Measurements from ENCODE around the gene ARHGAP23. TPM values are rescaled to one million over a fixed set of nuclear protein-coding genes. Genes with fewer than 3 reads are reported as not detected.

Gene ARHGAP23
- total RNA-seq, 1 experiment from 2014 or later = 97.9 TPM

GRCh38 chr17:38456031-38456815 lies 28.0 kb downstream of the ARHGAP23 start:
- Histone ChIP-seq H4K5ac (ENCODE audit: insufficient read length, low read depth, low read length) (no peak overlapping the region), H3T11ph (ENCODE audit: low read length) (no peak overlapping the region), H2BK12ac (ENCODE audit: insufficient read length, low read depth, low read length) (no peak overlapping the region), H3K4me1 (ENCODE audit: insufficient read depth, low read length) (peaks cover 24% of the 10 kb centered on the region; the same call in 1 of the 2 replicates), H3K18ac (ENCODE audit: insufficient read length, low read depth, low read length) (no peak overlapping the region), H2BK15ac (ENCODE audit: low read depth, low read length) (0 out of 2 replicates have a peak overlapping the region, but pooled peaks have one; percentile 26), H2BK5ac (ENCODE audit: insufficient read length, low read length) (no peak overlapping the region), H3K79me2 (ENCODE audit: insufficient read depth, low read length) (peaks cover 26% of the 10 kb centered on the region; the same call in 1 of the 2 replicates), H3K4ac (ENCODE audit: low read depth, low read length) (no peak overlapping the region), H2AK5ac (ENCODE audit: insufficient read length, low read length) (no peak overlapping the region), H3K56ac (ENCODE audit: insufficient read length, low read depth, low read length) (no peak overlapping the region), H3K79me1 (ENCODE audit: insufficient read depth, low read depth, low read length, poor library complexity, severe bottlenecking) (peaks cover 2% of the 10 kb centered on the region), H4K8ac (replicated peaks; ENCODE audit: insufficient read length, low read depth, low read length) (no peak overlapping the region), H2AFZ (ENCODE audit: low read length) (no peak overlapping the region), H3K4me2 (ENCODE audit: insufficient read depth, insufficient read length, low read length) (no peak overlapping the region), H2BK120ac (ENCODE audit: low read depth, low read length, poor library complexity, severe bottlenecking) (no peak overlapping the region), H3K9ac (ENCODE audit: extremely low read depth, insufficient read length, low read length) (no peak overlapping the region), H2BK20ac (ENCODE audit: low read depth, low read length, poor library complexity, severe bottlenecking) (no peak overlapping the region), H4K20me1 (ENCODE audit: control insufficient read depth, insufficient read depth, insufficient read length) (peaks cover 10% of the 10 kb centered on the region), H4K91ac (ENCODE audit: insufficient read length, low read depth, low read length) (no peak overlapping the region), H3K23ac (ENCODE audit: insufficient read length, low read depth, low read length) (no peak overlapping the region), H3K23me2 (ENCODE audit: insufficient read length, low read depth, low read length, poor library complexity, severe bottlenecking) (peaks cover 16% of the 10 kb centered on the region), H3K27me3 (ENCODE audit: insufficient read depth, low read length) (no peaks in the 10 kb centered on the region), H3K14ac (ENCODE audit: insufficient read depth, low read length) (peak overlapping the region; percentile 44; the same call in 1 of the 2 replicates), H3K27ac (ENCODE audit: insufficient read length, low read depth, low read length) (no peak overlapping the region), H3K9me3 (ENCODE audit: control insufficient read depth, low read depth, low read length) (no peaks in the 10 kb centered on the region)
- peaks cover 6 to 33% (median 11%) of the 10 kb centered on the region in 3 experiments for H3K36me3 Mint-ChIP-seq (ENCODE audit: insufficient read depth in 1 of 3, low read depth in 3 of 3)
- peak overlapping the region; percentile 33 to 85 (median 80); a peak in 5 of 7 replicates for H3K27ac Mint-ChIP-seq
- peak overlapping the region; percentile 14 to 42; a peak in 2 of 5 replicates for H3K4me3 Mint-ChIP-seq
- WGBS (ENCODE audit: extremely low coverage, insufficient read length, low lambda C conversion rate) = no CpG with 5 or more reads among the region's 9 CpGs
- TF ChIP-seq, protein P1, sequence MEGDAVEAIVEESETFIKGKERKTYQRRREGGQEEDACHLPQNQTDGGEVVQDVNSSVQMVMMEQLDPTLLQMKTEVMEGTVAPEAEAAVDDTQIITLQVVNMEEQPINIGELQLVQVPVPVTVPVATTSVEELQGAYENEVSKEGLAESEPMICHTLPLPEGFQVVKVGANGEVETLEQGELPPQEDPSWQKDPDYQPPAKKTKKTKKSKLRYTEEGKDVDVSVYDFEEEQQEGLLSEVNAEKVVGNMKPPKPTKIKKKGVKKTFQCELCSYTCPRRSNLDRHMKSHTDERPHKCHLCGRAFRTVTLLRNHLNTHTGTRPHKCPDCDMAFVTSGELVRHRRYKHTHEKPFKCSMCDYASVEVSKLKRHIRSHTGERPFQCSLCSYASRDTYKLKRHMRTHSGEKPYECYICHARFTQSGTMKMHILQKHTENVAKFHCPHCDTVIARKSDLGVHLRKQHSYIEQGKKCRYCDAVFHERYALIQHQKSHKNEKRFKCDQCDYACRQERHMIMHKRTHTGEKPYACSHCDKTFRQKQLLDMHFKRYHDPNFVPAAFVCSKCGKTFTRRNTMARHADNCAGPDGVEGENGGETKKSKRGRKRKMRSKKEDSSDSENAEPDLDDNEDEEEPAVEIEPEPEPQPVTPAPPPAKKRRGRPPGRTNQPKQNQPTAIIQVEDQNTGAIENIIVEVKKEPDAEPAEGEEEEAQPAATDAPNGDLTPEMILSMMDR (conservative IDR thresholded peaks at IDR 0.05) = peak; percentile 63
- no peaks in the 10 kb centered on the region; the same call in 1 of the 2 replicates for H3K27me3 Mint-ChIP-seq (ENCODE audit: low read depth)
- no peak for DNase-seq
- no peaks in the 10 kb centered on the region for H3K9me3 Mint-ChIP-seq
- peaks cover 51 to 57% of the 10 kb centered on the region in 2 experiments for H3K4me1 Mint-ChIP-seq
